ENCODE data around the gene GDPGP1.

Gene GDPGP1

DNA sequence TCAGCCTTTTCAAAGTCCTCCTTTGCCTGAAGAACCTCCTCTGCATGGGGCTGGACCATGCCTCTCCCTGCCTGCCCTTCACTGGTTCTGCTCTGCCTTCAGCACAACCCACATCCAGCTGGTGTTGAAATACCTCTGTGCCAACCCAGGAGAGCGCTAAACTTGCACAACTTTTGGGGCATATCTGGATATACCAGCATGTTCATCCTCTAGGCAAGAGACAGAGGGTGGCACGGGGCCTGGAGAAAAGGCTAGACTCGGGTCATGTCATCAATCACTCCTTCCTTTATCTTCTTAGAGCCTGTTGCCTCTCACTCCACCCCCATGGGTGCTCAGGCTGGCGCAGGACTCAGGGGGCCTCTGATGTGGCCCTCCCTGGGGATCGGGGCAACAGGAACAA, 28.1 kb upstream of the GDPGP1 start:
- H3K4me3 ChIP-seq (ENCODE audit: low read length): no peak overlapping the region
- TF ChIP-seq, protein P1, sequence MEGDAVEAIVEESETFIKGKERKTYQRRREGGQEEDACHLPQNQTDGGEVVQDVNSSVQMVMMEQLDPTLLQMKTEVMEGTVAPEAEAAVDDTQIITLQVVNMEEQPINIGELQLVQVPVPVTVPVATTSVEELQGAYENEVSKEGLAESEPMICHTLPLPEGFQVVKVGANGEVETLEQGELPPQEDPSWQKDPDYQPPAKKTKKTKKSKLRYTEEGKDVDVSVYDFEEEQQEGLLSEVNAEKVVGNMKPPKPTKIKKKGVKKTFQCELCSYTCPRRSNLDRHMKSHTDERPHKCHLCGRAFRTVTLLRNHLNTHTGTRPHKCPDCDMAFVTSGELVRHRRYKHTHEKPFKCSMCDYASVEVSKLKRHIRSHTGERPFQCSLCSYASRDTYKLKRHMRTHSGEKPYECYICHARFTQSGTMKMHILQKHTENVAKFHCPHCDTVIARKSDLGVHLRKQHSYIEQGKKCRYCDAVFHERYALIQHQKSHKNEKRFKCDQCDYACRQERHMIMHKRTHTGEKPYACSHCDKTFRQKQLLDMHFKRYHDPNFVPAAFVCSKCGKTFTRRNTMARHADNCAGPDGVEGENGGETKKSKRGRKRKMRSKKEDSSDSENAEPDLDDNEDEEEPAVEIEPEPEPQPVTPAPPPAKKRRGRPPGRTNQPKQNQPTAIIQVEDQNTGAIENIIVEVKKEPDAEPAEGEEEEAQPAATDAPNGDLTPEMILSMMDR (IDR thresholded peaks at IDR 0.05; ENCODE audit: insufficient read depth, low read depth, low read length, missing control alignments): no peak
- peak; percentile 61 for DNase-seq (ENCODE audit: low read depth)

GRCh38 chr15:90207252-90207651, 26.8 kb upstream of the GDPGP1 start:
- DNase-seq (ENCODE audit: low read depth): no peak

GRCh38 chr15:90208356-90208755, 25.7 kb upstream of the GDPGP1 start:
- TF ChIP-seq, protein P1 (IDR thresholded peaks at IDR 0.05; ENCODE audit: insufficient read depth, low read depth, low read length, missing control alignments): no peak
- H3K4me3 ChIP-seq (ENCODE audit: low read length): no peak overlapping the region
- DNase-seq (ENCODE audit: low read depth): no peak

More at GRCh38 chr15:90207252-90207651, 26.8 kb upstream of the GDPGP1 start:
- no peak overlapping the region for H3K4me3 ChIP-seq (ENCODE audit: low read length)
- TF ChIP-seq, protein P1 (IDR thresholded peaks at IDR 0.05; ENCODE audit: insufficient read depth, low read depth, low read length, missing control alignments): no peak

- no peak overlapping the region for H3K4me3 ChIP-seq (ENCODE audit: low read length)
- DNase-seq (ENCODE audit: low read depth): no peak
- TF ChIP-seq, protein P1 (IDR thresholded peaks at IDR 0.05; ENCODE audit: insufficient read depth, low read depth, low read length, missing control alignments): no peak
Measured at GRCh38 chr15:90209591-90209990, 24.4 kb upstream of the GDPGP1 start.

- TF ChIP-seq, protein P1 (IDR thresholded peaks at IDR 0.05; ENCODE audit: insufficient read depth, low read depth, low read length, missing control alignments): no peak
- H3K4me3 ChIP-seq (ENCODE audit: low read length): no peak overlapping the region
- DNase-seq (ENCODE audit: low read depth): no peak
Measured at GRCh38 chr15:90210593-90210992, 23.4 kb upstream of the GDPGP1 start.

GRCh38 chr15:90211009-90211408, 23.0 kb upstream of the GDPGP1 start:
- H3K4me3 ChIP-seq (ENCODE audit: low read length): no peak overlapping the region
- no peak for DNase-seq (ENCODE audit: low read depth)
- TF ChIP-seq, protein P1 (IDR thresholded peaks at IDR 0.05; ENCODE audit: insufficient read depth, low read depth, low read length, missing control alignments): no peak

GRCh38 chr15:90211440-90212143, 22.4 kb upstream of the GDPGP1 start:
- TF ChIP-seq, protein P1 (IDR thresholded peaks at IDR 0.05; ENCODE audit: insufficient read depth, low read depth, low read length, missing control alignments): no peak
- H3K4me3 ChIP-seq (ENCODE audit: low read length): no peak overlapping the region
- DNase-seq (ENCODE audit: low read depth): peak; percentile 97
